ENCODE results near the gene KCTD16. TPM values are rescaled to one million over a fixed set of nuclear protein-coding genes. Genes with fewer than 3 reads are reported as not detected.
A peak's percentile ranks its signal among the peaks of the same experiment; 100 is the strongest.

KCTD16 gene
- total RNA-seq, 4 donors from 2014 or later: not detected

- WGBS, 2 donors: 30 to 38% methylated on average over 1 of the region's 1 CpG
- intact Hi-C loops (cut with DNase I): no loop called here
- H3K27ac ChIP-seq: no peak overlapping the region
Measured at GRCh38 chr5:144142824-144143162, 27.9 kb upstream of the KCTD16 start.

GRCh38 chr5:144143625-144144024 is 27.0 kb upstream of the KCTD16 start:
- no peak overlapping the region for H3K27ac ChIP-seq
- intact Hi-C loops (cut with DNase I): no loop called here
- H3K4me1 ChIP-seq: peaks cover 0 to 7% (median 0%) of the 10 kb centered on the region in 3 donors
- H3K4me3 ChIP-seq: no peak overlapping the region
- WGBS, 2 donors: 92 to 96% methylated on average over 1 of the region's 1 CpG
- no peaks in the 10 kb centered on the region for H3K36me3 ChIP-seq
- DNase-seq: no peak
- no peaks in the 10 kb centered on the region for H3K27me3 ChIP-seq
- TF ChIP-seq CTCF (IDR thresholded peaks at IDR 0.05): no peak
- TF ChIP-seq POLR2A (IDR thresholded peaks at IDR 0.05): no peak
- no peaks in the 10 kb centered on the region for H3K9me3 ChIP-seq

More at GRCh38 chr5:144142824-144143162, 27.9 kb upstream of the KCTD16 start:
- Histone ChIP-seq H3K27me3 (no peaks in the 10 kb centered on the region), H3K9me3 (no peaks in the 10 kb centered on the region), H3K36me3 (no peaks in the 10 kb centered on the region), H3K4me3 (no peak overlapping the region), H3K4me1 (peaks cover 0 to 7% (median 0%) of the 10 kb centered on the region in 3 donors)
- TF ChIP-seq CTCF (IDR thresholded peaks at IDR 0.05): no peak
- TF ChIP-seq POLR2A (IDR thresholded peaks at IDR 0.05): no peak
- no peak for DNase-seq

GRCh38 chr5:144144956-144145751 is 25.5 kb upstream of the KCTD16 start:
- Histone ChIP-seq H3K36me3 (no peaks in the 10 kb centered on the region), H3K9me3 (no peaks in the 10 kb centered on the region), H3K27ac (peak overlapping the region in 2 of 4 donors; percentile 1 to 37), H3K4me3 (no peak overlapping the region), H3K27me3 (no peaks in the 10 kb centered on the region), H3K4me1 (peaks cover 0 to 7% (median 0%) of the 10 kb centered on the region in 3 donors)
- DNase-seq: no peak
- intact Hi-C loops (cut with DNase I): no loop called here
- 45 to 50% methylated on average over 4 of the region's 4 CpGs for WGBS, 2 donors
- no peak for TF ChIP-seq POLR2A (IDR thresholded peaks at IDR 0.05)

GRCh38 chr5:144151026-144151425 is 19.6 kb upstream of the KCTD16 start:
- no peak overlapping the region for H3K4me3 ChIP-seq
- no peaks in the 10 kb centered on the region for H3K4me1 ChIP-seq
- TF ChIP-seq POLR2A (IDR thresholded peaks at IDR 0.05): no peak
- no peak for TF ChIP-seq CTCF (IDR thresholded peaks at IDR 0.05)
- H3K27ac ChIP-seq: no peak overlapping the region
- 81 to 92% methylated on average over 3 of the region's 3 CpGs for WGBS, 2 donors
- no peak for DNase-seq
- intact Hi-C loops (cut with DNase I): no loop called here
- no peaks in the 10 kb centered on the region for H3K27me3 ChIP-seq
- no peaks in the 10 kb centered on the region for H3K9me3 ChIP-seq
- no peaks in the 10 kb centered on the region for H3K36me3 ChIP-seq

- 40 to 58% methylated on average over 2 of the region's 2 CpGs for WGBS, 2 donors
- Histone ChIP-seq H3K4me1 (peaks cover 0 to 12% (median 0%) of the 10 kb centered on the region in 3 donors), H3K27ac (peak overlapping the region in 3 of 4 donors; percentile 21 to 36 (median 29)), H3K27me3 (no peaks in the 10 kb centered on the region), H3K4me3 (no peak overlapping the region), H3K9me3 (no peaks in the 10 kb centered on the region), H3K36me3 (peaks cover 0 to 39% (median 8%) of the 10 kb centered on the region in 3 donors)
- no peak for TF ChIP-seq POLR2A (IDR thresholded peaks at IDR 0.05)
- no peak for TF ChIP-seq CTCF (IDR thresholded peaks at IDR 0.05)
- intact Hi-C loops (cut with DNase I): no loop called here
- DNase-seq: no peak
Measured at GRCh38 chr5:144156767-144157171, 13.9 kb upstream of the KCTD16 start.
